Astrocyte of the hippocampus (primary cell): ENCODE measurements around the gene B4GALT2.

Experiments
- DNase-seq: peaks from one replicate; pipeline ENCODE4 v3.0.0; 2011; ENCODE audit warnings: low read depth, low spot score

B4GALT2 gene

DNA sequence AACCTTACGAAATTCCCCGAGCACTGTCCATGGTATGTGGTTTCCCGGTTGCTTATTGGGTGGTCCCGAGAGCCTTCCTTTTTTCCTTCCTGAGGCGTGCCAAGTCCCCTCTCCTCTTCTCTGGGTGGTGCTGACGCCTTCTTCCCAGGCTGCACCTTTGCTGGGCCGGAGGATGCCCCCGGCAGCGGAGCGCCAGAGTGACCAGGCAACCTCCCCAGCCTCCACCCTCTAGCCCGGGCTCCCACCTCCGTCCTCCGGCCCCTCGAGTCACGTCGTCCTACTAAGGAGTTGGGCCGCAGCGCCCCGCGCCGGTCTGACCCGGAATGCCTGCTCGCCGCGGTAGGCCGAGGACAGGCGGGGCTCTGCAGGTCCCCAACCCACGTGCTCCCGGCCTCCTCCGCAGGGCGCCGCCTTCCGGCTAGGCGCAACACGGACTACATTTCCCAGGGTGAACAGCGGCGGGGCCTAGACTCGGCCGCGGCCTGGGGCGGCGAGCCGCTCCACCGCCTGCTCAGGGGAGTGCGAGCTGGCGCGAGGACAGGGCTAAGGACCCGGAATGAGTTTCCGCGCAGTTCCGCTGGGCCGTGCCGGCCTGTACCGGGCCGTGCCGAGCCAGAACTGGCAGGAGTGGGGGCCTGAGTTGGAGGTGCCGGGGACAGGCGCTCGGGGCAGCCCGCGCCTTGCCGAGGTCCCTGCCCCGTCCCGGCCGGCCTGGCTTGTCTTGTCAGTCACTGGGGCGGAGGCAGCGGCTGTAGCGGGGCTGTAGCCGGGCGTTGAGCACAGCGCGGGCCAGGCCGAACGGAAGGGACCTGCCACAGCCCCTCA is 32.6 kb upstream of the B4GALT2 start, which contains the start of gene IPO13:
Gene IPO13 (plus strand): TSS at position 715 of the 825 bp plus-strand sequence. CDS start 651 bp downstream, outside the sequence.
- DNase-seq: peak; percentile 98

DNA sequence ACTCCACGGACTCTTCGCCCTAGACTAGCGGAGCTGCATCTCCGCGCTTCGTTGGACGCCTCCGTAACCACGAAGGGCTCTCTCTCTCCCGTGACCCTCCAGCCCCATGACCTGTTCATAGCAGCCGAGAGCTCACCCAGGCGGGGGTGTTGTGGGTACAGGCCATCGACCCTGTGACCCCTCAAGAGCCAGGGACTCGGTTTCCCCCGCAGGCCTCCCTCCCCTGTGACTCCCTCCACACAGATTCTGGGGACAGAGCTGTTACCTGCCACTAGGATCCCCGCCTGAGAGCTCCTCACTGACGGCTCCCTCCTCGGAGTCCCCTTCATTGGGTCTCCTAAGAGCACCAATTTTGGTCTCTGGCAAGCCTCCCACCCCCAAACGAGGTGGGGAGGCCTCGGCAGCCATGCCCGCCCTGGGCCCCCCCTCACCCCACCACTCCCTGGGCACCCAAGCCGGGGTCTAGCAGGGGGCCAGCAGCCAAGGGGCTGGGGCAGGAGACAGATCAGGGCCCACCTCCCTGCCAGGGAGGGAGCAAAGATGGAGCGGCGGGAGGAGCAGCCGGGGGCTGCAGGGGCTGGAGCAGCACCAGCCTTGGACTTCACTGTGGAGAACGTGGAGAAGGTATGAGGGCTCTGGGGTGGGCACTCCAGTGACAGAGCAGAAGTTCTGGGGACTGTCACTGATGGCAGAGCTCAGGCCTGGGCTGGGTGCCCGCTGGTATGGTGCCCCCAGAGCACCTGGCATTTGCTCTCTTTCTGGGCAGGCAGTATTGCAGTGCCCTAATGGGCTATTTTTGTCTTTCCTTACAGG is 31.7 kb upstream of the B4GALT2 start:
- no peak for DNase-seq

DNA sequence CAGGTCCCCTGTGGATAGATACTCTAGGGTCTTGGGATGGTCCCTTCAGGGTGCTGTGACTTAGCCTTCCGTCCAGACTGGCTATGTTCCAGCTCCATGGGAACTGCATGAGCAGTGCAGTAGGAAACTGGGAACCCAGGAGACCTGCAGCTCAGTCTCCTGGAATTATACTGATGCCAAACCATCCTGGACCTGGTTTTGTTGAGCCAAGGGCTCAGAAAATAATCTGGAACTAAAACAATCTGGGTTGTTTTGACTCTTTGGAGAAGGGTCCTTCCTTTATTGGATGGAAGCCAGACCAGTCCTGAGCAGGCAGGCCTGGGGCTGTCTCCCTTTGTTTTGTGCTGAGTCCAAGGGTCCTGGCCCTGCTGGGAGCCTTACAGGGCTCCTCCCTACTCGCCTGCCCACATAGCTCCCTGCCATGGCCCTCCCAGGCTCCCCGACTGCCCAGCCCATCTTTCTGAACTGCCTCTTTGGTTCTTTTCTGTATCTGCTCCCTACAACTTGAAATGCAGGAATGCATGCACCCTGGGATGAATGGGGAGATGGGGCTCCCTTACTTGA is 31.1 kb upstream of the B4GALT2 start:
- DNase-seq: peak; percentile 21

- DNase-seq: no peak
Observed at GRCh38 chr1:43949678-43950077, 29.3 kb upstream of the B4GALT2 start.

- DNase-seq: no peak
Observed at GRCh38 chr1:43951021-43951985, 27.7 kb upstream of the B4GALT2 start.

GRCh38 chr1:43952731-43953346 is 26.2 kb upstream of the B4GALT2 start:
- peak; percentile 20 for DNase-seq

DNA sequence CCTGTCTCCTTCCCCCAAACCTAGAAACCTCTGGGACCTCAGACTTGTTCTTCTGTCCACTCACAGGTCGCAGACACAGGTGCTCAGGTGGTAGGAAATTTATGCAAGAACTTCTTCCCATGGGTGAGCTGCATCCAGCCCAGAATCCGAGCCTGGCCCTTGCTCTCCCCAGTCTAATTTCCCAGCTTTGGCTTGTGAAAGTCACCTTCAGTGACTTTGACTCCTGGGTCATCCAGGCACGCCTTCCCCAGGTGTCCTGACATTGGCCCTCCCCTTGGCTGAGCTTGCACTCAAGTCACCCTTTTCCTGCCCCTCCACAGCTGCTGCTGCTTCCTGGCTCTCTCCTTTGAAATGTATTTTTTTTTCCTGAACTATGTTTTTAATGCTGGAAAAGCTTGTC is 25.6 kb upstream of the B4GALT2 start:
- DNase-seq: no peak

GRCh38 chr1:43954036-43954435 is 25.0 kb upstream of the B4GALT2 start:
- DNase-seq: no peak

DNA sequence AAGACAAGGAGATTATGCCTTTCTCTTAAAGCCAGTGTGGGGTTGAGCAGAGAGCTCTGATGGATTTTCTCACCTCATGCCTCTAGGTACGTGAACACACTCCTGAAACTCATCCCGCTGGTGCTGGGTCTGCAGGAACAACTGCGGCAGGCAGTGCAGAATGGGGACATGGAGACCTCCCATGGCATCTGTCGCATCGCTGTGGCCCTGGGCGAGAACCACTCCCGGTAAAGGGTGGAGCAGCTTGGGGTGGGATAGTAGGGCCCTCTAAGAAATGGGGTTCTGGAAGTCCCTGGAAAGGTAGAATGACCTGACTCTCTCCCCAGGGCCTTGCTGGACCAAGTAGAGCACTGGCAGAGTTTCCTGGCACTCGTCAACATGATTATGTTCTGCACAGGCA is 22.8 kb upstream of the B4GALT2 start:
- DNase-seq: no peak

GRCh38 chr1:43957407-43958040 is 21.5 kb upstream of the B4GALT2 start:
- no peak for DNase-seq

DNA sequence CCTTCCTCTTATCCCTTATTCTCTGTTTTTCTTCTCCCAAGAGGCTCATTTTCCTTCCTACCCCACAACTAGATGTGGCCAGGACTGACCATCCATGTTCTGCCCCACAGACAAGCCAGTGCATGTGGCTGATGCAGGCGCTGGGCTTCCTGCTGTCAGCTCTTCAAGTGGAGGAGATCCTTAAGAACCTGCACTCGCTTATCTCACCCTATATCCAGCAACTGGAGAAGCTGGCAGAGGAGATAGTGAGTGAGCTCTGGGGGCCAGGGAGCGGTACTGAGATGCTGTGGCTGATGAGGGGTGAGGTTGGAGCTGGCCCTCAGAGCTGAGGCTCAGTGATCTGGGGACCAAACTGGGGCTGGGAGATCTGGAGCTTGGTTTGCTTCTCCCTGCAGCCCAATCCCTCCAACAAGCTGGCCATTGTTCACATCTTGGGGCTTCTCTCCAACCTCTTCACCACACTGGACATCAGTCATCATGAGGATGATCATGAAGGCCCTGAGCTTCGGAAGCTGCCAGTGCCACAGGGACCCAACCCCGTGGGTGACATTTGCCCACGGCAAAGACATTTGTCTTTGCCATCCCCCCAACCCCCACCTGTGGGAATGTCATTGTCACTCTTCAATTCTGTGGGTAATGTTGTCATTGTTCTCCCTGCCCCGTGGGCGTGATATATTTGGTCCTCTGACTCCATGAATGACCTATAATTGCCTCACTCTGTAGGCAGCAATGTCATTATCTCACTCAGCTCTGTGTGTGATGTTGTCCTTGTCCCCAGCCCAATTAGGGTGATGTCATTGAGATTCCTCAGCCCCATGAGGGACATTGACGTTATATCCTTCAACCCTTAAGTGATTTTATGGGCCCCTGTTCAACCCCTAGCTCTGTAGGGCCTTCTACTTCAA is 20.4 kb upstream of the B4GALT2 start:
- no peak for DNase-seq

- no peak for DNase-seq
Observed at GRCh38 chr1:43960798-43961197, 18.2 kb upstream of the B4GALT2 start.

DNA sequence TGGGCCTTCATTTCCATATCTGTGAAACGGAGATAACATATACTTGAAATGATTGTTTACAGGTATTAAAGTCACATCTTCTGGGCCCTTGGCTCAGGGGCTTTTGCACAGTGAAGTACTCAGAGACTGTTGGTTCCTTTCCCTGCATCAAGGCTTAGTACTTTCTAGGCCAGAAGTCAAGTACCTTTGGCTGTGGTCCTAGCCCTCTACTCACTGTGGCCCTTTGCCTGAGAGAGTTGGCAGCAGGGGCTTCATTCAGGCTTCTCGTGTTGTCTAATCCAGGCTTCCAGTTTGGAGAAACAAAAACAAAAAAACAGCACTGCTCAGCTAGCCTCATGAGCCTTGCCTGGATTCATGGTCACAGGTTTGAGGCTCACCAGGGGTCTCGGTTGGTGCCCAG is 17.3 kb upstream of the B4GALT2 start:
- no peak for DNase-seq

- no peak for DNase-seq
Observed at GRCh38 chr1:43962324-43962723, 16.7 kb upstream of the B4GALT2 start.

- DNase-seq: no peak
Observed at GRCh38 chr1:43963006-43963405, 16.0 kb upstream of the B4GALT2 start.

- DNase-seq: no peak
Observed at GRCh38 chr1:43963890-43964289, 15.1 kb upstream of the B4GALT2 start.

GRCh38 chr1:43965316-43965715 is 13.7 kb upstream of the B4GALT2 start:
- DNase-seq: no peak

- DNase-seq: peak; percentile 54
Observed at GRCh38 chr1:43968348-43968948, 10.6 kb upstream of the B4GALT2 start.

DNA sequence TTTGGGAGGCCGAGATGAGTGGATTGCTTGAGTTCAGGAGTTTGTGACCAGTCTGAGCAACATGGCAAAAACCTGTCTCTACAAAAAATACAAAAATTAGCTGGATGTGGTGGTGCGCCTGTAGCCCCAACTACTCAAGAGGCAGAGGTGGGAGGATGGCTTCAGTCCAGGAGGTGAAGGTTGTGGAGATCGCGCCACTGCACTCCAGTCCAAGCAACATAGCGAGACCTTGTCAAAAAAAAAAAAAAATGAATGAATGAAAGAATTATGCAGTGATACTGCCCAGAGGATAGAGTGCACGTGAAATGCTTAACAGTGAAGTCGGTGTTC is 9.6 kb upstream of the B4GALT2 start:
- no peak for DNase-seq
